ENCODE measurements around the gene ACAD11. TPM values are rescaled to one million over a fixed set of nuclear protein-coding genes. Genes with fewer than 3 reads are reported as not detected.

ACAD11 gene
- total RNA-seq, 1 donor from 2014 or later: 45.2 TPM

GRCh38 chr3:132530624-132531023 lies 129.0 kb downstream of the ACAD11 start:
- Mint-ChIP-seq H3K36me3 (peaks cover 34% of the 10 kb centered on the region), H3K4me1 (no peaks in the 10 kb centered on the region), H3K9me3 (no peaks in the 10 kb centered on the region), H3K27ac (no peak overlapping the region), H3K27me3 (ENCODE audit: insufficient read depth, low read depth) (no peaks in the 10 kb centered on the region), H3K4me3 (no peak overlapping the region)
- TF ChIP-seq EZH2phosphoT487 (IDR thresholded peaks at IDR 0.05): no peak
- no peak for TF ChIP-seq CTCF (IDR thresholded peaks at IDR 0.05)
- TF ChIP-seq EZH2 (IDR thresholded peaks at IDR 0.05): no peak
- Histone ChIP-seq H2AFZ (replicated peaks) (no peak overlapping the region), H3K27ac (no peak overlapping the region), H3K79me2 (ENCODE audit: low read depth) (no peaks in the 10 kb centered on the region), H3K4me2 (no peak overlapping the region), H3K9me3 (ENCODE audit: low read depth) (no peaks in the 10 kb centered on the region), H3K9ac (no peak overlapping the region), H3F3A (ENCODE audit: low read depth) (peaks cover 4% of the 10 kb centered on the region), H3K27me3 (no peaks in the 10 kb centered on the region), H4K20me1 (ENCODE audit: low read depth) (no peaks in the 10 kb centered on the region), H3K36me3 (peaks cover 27% of the 10 kb centered on the region), H3K4me3 (no peak overlapping the region), H3K4me1 (no peaks in the 10 kb centered on the region)
- no peak for DNase-seq (ENCODE audit: low spot score)

- no peaks in the 10 kb centered on the region for H3F3A ChIP-seq (ENCODE audit: low read depth)
- no peaks in the 10 kb centered on the region for H3K79me2 ChIP-seq (ENCODE audit: low read depth)
- Mint-ChIP-seq H3K9me3 (no peaks in the 10 kb centered on the region), H3K36me3 (peaks cover 26% of the 10 kb centered on the region), H3K27ac (no peak overlapping the region), H3K27me3 (ENCODE audit: insufficient read depth, low read depth) (no peaks in the 10 kb centered on the region), H3K4me1 (no peaks in the 10 kb centered on the region), H3K4me3 (no peak overlapping the region)
- H3K27ac ChIP-seq: no peak overlapping the region
- H3K4me1 ChIP-seq: no peaks in the 10 kb centered on the region
- TF ChIP-seq EZH2phosphoT487 (IDR thresholded peaks at IDR 0.05): no peak
- TF ChIP-seq CTCF (IDR thresholded peaks at IDR 0.05): no peak
- TF ChIP-seq EZH2 (IDR thresholded peaks at IDR 0.05): no peak
- H3K36me3 ChIP-seq: peaks cover 25% of the 10 kb centered on the region
- H3K4me2 ChIP-seq: no peak overlapping the region
- H3K9ac ChIP-seq: no peak overlapping the region
- H4K20me1 ChIP-seq (ENCODE audit: low read depth): no peaks in the 10 kb centered on the region
- no peak overlapping the region for H3K4me3 ChIP-seq
- H3K9me3 ChIP-seq (ENCODE audit: low read depth): no peaks in the 10 kb centered on the region
- DNase-seq (ENCODE audit: low spot score): no peak
- H3K27me3 ChIP-seq: no peaks in the 10 kb centered on the region
- no peak overlapping the region for H2AFZ ChIP-seq (replicated peaks)
Observed at GRCh38 chr3:132522353-132522752, 137.3 kb downstream of the ACAD11 start.

- no peak overlapping the region for H3K9ac ChIP-seq
- no peaks in the 10 kb centered on the region for H3K27me3 ChIP-seq
- H3K4me3 Mint-ChIP-seq: no peak overlapping the region
- H3F3A ChIP-seq (ENCODE audit: low read depth): no peaks in the 10 kb centered on the region
- no peak overlapping the region for H2AFZ ChIP-seq (replicated peaks)
- H3K27ac ChIP-seq: no peak overlapping the region
- H3K9me3 Mint-ChIP-seq: no peaks in the 10 kb centered on the region
- TF ChIP-seq EZH2 (IDR thresholded peaks at IDR 0.05) (no peak), CTCF (IDR thresholded peaks at IDR 0.05) (no peak), EZH2phosphoT487 (IDR thresholded peaks at IDR 0.05) (no peak)
- no peak overlapping the region for H3K4me3 ChIP-seq
- H3K36me3 Mint-ChIP-seq: peaks cover 30% of the 10 kb centered on the region
- H3K4me1 ChIP-seq: no peaks in the 10 kb centered on the region
- no peak overlapping the region for H3K4me2 ChIP-seq
- no peaks in the 10 kb centered on the region for H3K27me3 Mint-ChIP-seq (ENCODE audit: insufficient read depth, low read depth)
- no peak for DNase-seq (ENCODE audit: low spot score)
- H3K27ac Mint-ChIP-seq: no peak overlapping the region
- no peaks in the 10 kb centered on the region for H3K79me2 ChIP-seq (ENCODE audit: low read depth)
- H4K20me1 ChIP-seq (ENCODE audit: low read depth): no peaks in the 10 kb centered on the region
- H3K9me3 ChIP-seq (ENCODE audit: low read depth): no peaks in the 10 kb centered on the region
- H3K36me3 ChIP-seq: peaks cover 25% of the 10 kb centered on the region
- H3K4me1 Mint-ChIP-seq: no peaks in the 10 kb centered on the region
Observed at GRCh38 chr3:132521901-132522300, 137.7 kb downstream of the ACAD11 start.
